Adipocyte (in vitro differentiated cells): ENCODE measurements around the gene DNAH17.

Experiments
- DNase-seq: peaks from one replicate; pipeline ENCODE4 v3.0.0-alpha.2; 2015; ENCODE audit warnings: low read depth
- H3K27me3 ChIP-seq: replicated peaks from 2 replicates; pipeline ENCODE4 v1.7.0; 2013; ENCODE audit warnings: mild to moderate bottlenecking, low read length, moderate library complexity; ENCODE audit not compliant: control insufficient read depth, insufficient read depth
- H3K36me3 ChIP-seq: 2 replicates; pipeline ENCODE4 v1.7.0; 2013; ENCODE audit warnings: low read length, mild to moderate bottlenecking, moderate library complexity; ENCODE audit not compliant: control insufficient read depth, insufficient read depth, severe bottlenecking
- H3K4me1 ChIP-seq: 2 replicates; pipeline ENCODE4 v1.7.0; 2013; ENCODE audit warnings: mild to moderate bottlenecking, low read length, moderate library complexity; ENCODE audit not compliant: control insufficient read depth, insufficient read depth
- H3K4me3 ChIP-seq: 2 replicates; pipeline ENCODE4 v1.7.0; 2013; ENCODE audit warnings: mild to moderate bottlenecking, low read length, moderate library complexity
- H3K9ac ChIP-seq: 2 replicates; pipeline ENCODE4 v1.7.0; 2013; ENCODE audit warnings: mild to moderate bottlenecking, low read length, moderate library complexity
- H3K9me3 ChIP-seq: 2 replicates; pipeline ENCODE4 v1.7.0; 2013; ENCODE audit warnings: mild to moderate bottlenecking, low read length, moderate library complexity; ENCODE audit not compliant: control insufficient read depth

The DNAH17 gene

GRCh38 chr17:78527345-78527744 lies 49.9 kb downstream of the DNAH17 start:
- Histone ChIP-seq H3K9me3 (no peaks in the 10 kb centered on the region), H3K9ac (no peak overlapping the region), H3K27me3 (peaks cover 13% of the 10 kb centered on the region), H3K4me3 (no peak overlapping the region), H3K4me1 (no peaks in the 10 kb centered on the region), H3K36me3 (no peaks in the 10 kb centered on the region)
- DNase-seq, result no peak

- Histone ChIP-seq H3K27me3 (peaks cover 16% of the 10 kb centered on the region), H3K36me3 (no peaks in the 10 kb centered on the region), H3K9me3 (no peaks in the 10 kb centered on the region), H3K4me3 (no peak overlapping the region), H3K4me1 (no peaks in the 10 kb centered on the region), H3K9ac (no peak overlapping the region)
- DNase-seq, result no peak
Observed at GRCh38 chr17:78526231-78527025, 50.8 kb downstream of the DNAH17 start.

GRCh38 chr17:78525511-78526160 lies 51.6 kb downstream of the DNAH17 start:
- no peaks in the 10 kb centered on the region for H3K36me3 ChIP-seq
- no peaks in the 10 kb centered on the region for H3K4me1 ChIP-seq
- no peak overlapping the region for H3K4me3 ChIP-seq
- H3K9me3 ChIP-seq, result no peaks in the 10 kb centered on the region
- DNase-seq, result no peak
- H3K9ac ChIP-seq, result no peak overlapping the region
- H3K27me3 ChIP-seq, result peaks cover 16% of the 10 kb centered on the region

GRCh38 chr17:78524870-78525510 lies 52.2 kb downstream of the DNAH17 start:
- Histone ChIP-seq H3K36me3 (no peaks in the 10 kb centered on the region), H3K9ac (no peak overlapping the region), H3K27me3 (peaks cover 14% of the 10 kb centered on the region), H3K4me1 (no peaks in the 10 kb centered on the region), H3K4me3 (no peak overlapping the region), H3K9me3 (no peaks in the 10 kb centered on the region)
- no peak for DNase-seq

GRCh38 chr17:78523934-78524655 lies 53.1 kb downstream of the DNAH17 start:
- DNase-seq, result no peak

GRCh38 chr17:78522031-78522809 lies 55.0 kb downstream of the DNAH17 start:
- no peaks in the 10 kb centered on the region for H3K9me3 ChIP-seq
- H3K4me1 ChIP-seq, result no peaks in the 10 kb centered on the region
- H3K36me3 ChIP-seq, result no peaks in the 10 kb centered on the region
- no peak overlapping the region for H3K9ac ChIP-seq
- no peak for DNase-seq
- peaks cover 8% of the 10 kb centered on the region for H3K27me3 ChIP-seq
- no peak overlapping the region for H3K4me3 ChIP-seq

More at GRCh38 chr17:78523934-78524655, 53.1 kb downstream of the DNAH17 start:
- Histone ChIP-seq H3K9ac (no peak overlapping the region), H3K36me3 (no peaks in the 10 kb centered on the region), H3K4me3 (no peak overlapping the region), H3K4me1 (no peaks in the 10 kb centered on the region), H3K27me3 (peaks cover 11% of the 10 kb centered on the region), H3K9me3 (no peaks in the 10 kb centered on the region)

- peaks cover 3% of the 10 kb centered on the region for H3K27me3 ChIP-seq
- DNase-seq, result no peak
- no peaks in the 10 kb centered on the region for H3K4me1 ChIP-seq
- no peak overlapping the region for H3K9ac ChIP-seq
- H3K36me3 ChIP-seq, result no peaks in the 10 kb centered on the region
- H3K9me3 ChIP-seq, result no peaks in the 10 kb centered on the region
- H3K4me3 ChIP-seq, result no peak overlapping the region
Observed at GRCh38 chr17:78517421-78517820, 59.8 kb downstream of the DNAH17 start.

- no peak overlapping the region for H3K4me3 ChIP-seq
- H3K9ac ChIP-seq, result no peak overlapping the region
- no peaks in the 10 kb centered on the region for H3K4me1 ChIP-seq
- H3K27me3 ChIP-seq, result peaks cover 6% of the 10 kb centered on the region
- no peaks in the 10 kb centered on the region for H3K36me3 ChIP-seq
- H3K9me3 ChIP-seq, result peaks cover 4% of the 10 kb centered on the region
- no peak for DNase-seq
Observed at GRCh38 chr17:78515480-78515879, 61.7 kb downstream of the DNAH17 start.

- Histone ChIP-seq H3K27me3 (peaks cover 9% of the 10 kb centered on the region), H3K9ac (no peak overlapping the region)
- no peak for DNase-seq
Observed at GRCh38 chr17:78514521-78514920, 62.7 kb downstream of the DNAH17 start.

GRCh38 chr17:78512976-78513375 lies 64.2 kb downstream of the DNAH17 start:
- Histone ChIP-seq H3K27me3 (peaks cover 14% of the 10 kb centered on the region), H3K9me3 (peaks cover 4% of the 10 kb centered on the region), H3K4me3 (no peak overlapping the region), H3K4me1 (no peaks in the 10 kb centered on the region), H3K36me3 (no peaks in the 10 kb centered on the region), H3K9ac (no peak overlapping the region)
- DNase-seq, result no peak

More at GRCh38 chr17:78514521-78514920, 62.7 kb downstream of the DNAH17 start:
- Histone ChIP-seq H3K4me3 (no peak overlapping the region), H3K4me1 (no peaks in the 10 kb centered on the region), H3K36me3 (no peaks in the 10 kb centered on the region), H3K9me3 (peaks cover 4% of the 10 kb centered on the region)
